ENCODE measurements around the gene CHKA.
A peak's percentile ranks its signal among the peaks of the same experiment; 100 is the strongest.

Gene CHKA

DNA sequence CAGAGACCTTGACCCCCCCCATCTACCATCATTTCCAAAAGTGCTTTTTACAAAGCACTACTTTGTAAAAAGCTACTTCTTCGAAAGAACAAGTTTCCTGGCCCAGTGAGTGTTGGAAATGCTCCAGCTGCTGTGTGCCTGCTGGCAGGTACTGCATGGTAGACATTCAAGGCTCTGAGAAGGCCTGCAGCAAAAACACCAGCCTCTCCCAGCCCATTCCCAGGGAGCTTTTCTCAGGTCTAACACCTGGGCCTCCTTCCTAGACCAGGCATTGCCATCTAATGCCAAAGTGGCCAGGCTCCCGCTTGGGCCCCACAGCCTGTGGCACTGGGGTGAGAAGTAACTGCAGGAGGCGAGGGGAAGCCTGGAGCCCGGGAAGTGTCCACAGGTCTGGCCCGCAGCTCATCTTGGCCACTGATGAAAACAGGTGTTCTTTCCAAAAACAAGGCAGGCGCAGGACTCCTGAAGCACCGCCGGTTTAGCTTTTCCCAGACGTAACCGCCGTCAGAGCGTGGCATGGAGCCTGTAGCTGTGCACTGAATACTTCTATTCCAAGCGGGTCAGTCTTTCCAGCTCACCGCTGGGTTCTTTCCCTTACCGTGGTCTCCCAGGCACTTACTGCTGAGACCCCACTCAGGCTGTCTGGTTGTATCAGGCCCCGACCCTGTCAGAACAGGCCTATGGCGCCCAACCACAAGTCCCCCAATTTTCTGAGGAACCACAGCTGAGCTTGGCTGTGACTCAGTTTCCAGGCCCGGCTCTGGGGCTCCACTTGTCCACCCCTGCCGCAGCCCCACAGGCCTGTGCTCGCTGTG lies 83.6 kb downstream of the CHKA start:
- Histone ChIP-seq H3K4me3 (ENCODE audit: low read depth, low read length) (no peak overlapping the region), H3K36me3 (ENCODE audit: control insufficient read depth, insufficient read depth, low read length) (peaks cover 30% of the 10 kb centered on the region), H3K4me1 (ENCODE audit: control insufficient read depth, insufficient read depth, low read length) (peaks cover 24% of the 10 kb centered on the region), H3K27me3 (ENCODE audit: control insufficient read depth, insufficient read depth, low read length) (no peaks in the 10 kb centered on the region), H3K9ac (ENCODE audit: low read length) (no peak overlapping the region), H3K9me3 (ENCODE audit: control insufficient read depth, insufficient read depth, low read depth, low read length) (no peaks in the 10 kb centered on the region), H3K27ac (ENCODE audit: low read depth, low read length) (no peak overlapping the region)

DNA sequence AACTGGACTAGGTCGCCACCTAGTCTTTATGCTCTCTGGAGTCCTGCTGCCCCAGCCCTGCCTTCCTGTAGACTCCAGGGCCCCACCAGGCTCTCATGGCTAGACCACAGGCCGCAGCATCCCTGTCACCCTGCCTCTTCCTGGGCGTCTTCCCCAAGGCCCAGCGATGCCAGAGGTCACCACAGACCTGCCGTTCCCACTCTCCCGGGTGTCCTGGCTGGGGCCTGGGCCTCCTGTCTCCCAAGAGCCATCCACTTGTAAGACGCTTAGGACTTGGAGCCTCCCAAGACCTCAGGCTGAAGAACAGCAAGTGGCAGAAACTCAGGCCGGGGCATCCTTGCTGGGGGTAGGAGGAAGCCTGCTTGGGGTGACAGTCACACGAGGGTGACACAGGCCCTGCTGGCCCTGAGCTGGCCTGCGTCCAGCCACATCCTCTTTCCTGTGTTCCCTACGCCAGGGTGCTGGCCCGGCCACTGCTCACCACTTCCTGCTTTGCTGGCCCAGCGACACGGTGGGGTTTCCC lies 84.4 kb downstream of the CHKA start:
- Histone ChIP-seq H3K9me3 (ENCODE audit: control insufficient read depth, insufficient read depth, low read depth, low read length) (no peaks in the 10 kb centered on the region), H3K27me3 (ENCODE audit: control insufficient read depth, insufficient read depth, low read length) (no peaks in the 10 kb centered on the region), H3K9ac (ENCODE audit: low read length) (no peak overlapping the region), H3K27ac (ENCODE audit: low read depth, low read length) (no peak overlapping the region), H3K4me1 (ENCODE audit: control insufficient read depth, insufficient read depth, low read length) (peaks cover 24% of the 10 kb centered on the region), H3K4me3 (ENCODE audit: low read depth, low read length) (no peak overlapping the region), H3K36me3 (ENCODE audit: control insufficient read depth, insufficient read depth, low read length) (peaks cover 38% of the 10 kb centered on the region)

DNA sequence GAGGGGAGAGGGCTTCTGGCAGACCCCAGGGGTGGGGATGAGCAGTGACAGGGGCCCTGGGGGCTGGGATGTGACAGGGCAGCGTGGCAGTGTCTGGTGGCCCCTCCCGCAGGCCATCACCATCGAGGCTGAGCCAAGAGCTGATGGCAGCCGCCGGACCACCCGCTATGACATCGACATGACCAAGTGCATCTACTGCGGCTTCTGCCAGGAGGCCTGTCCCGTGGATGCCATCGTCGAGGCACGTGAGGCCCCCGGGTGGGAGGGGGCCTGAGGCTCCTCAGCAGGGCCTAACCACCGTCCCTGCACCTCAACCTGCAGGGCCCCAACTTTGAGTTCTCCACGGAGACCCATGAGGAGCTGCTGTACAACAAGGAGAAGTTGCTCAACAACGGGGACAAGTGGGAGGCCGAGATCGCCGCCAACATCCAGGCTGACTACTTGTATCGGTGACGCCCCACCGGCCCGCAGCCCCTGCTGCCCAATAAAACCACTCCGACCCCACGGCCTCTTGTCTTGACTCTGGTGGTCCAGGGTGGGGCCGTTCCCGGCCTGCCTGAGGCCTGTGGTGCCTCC lies 85.0 kb downstream of the CHKA start:
- Histone ChIP-seq H3K9me3 (ENCODE audit: control insufficient read depth, insufficient read depth, low read depth, low read length) (no peaks in the 10 kb centered on the region), H3K4me1 (ENCODE audit: control insufficient read depth, insufficient read depth, low read length) (peaks cover 24% of the 10 kb centered on the region), H3K4me3 (ENCODE audit: low read depth, low read length) (no peak overlapping the region), H3K27me3 (ENCODE audit: control insufficient read depth, insufficient read depth, low read length) (no peaks in the 10 kb centered on the region), H3K36me3 (ENCODE audit: control insufficient read depth, insufficient read depth, low read length) (peaks cover 38% of the 10 kb centered on the region), H3K27ac (ENCODE audit: low read depth, low read length) (no peak overlapping the region), H3K9ac (ENCODE audit: low read length) (no peak overlapping the region)

DNA sequence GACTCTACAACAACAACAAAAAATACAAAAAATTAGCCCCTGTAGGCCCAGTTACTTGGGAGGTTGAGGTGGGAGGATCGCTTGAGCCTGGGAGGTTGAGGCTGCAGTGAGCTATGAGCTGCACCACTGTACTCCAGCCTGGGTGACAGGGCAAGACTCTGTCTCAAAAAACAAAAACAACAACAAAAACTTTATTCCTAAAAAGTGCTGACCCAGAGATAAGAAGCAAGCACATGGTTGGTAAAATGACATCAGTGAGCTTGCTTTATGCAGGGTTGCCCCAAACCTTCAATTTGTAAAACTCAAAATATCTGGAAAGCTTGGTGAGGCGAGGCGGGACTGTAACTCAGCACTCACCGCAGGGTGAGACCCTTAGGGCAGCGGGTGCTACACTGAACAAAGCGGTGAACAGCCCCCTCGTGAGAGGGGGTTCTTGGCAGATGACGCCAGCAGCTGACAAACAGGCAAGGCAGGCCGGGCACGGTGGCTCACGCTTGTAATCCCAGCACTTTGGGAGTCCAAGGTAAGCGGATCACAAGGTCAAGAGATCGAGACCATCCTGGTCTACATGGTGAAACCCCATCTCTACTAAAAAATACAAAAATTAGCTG lies 85.8 kb downstream of the CHKA start:
- Histone ChIP-seq H3K36me3 (ENCODE audit: control insufficient read depth, insufficient read depth, low read length) (peaks cover 38% of the 10 kb centered on the region), H3K27ac (ENCODE audit: low read depth, low read length) (no peak overlapping the region), H3K27me3 (ENCODE audit: control insufficient read depth, insufficient read depth, low read length) (no peaks in the 10 kb centered on the region), H3K4me3 (ENCODE audit: low read depth, low read length) (no peak overlapping the region), H3K9me3 (ENCODE audit: control insufficient read depth, insufficient read depth, low read depth, low read length) (no peaks in the 10 kb centered on the region), H3K4me1 (ENCODE audit: control insufficient read depth, insufficient read depth, low read length) (peaks cover 17% of the 10 kb centered on the region), H3K9ac (ENCODE audit: low read length) (no peak overlapping the region)

DNA sequence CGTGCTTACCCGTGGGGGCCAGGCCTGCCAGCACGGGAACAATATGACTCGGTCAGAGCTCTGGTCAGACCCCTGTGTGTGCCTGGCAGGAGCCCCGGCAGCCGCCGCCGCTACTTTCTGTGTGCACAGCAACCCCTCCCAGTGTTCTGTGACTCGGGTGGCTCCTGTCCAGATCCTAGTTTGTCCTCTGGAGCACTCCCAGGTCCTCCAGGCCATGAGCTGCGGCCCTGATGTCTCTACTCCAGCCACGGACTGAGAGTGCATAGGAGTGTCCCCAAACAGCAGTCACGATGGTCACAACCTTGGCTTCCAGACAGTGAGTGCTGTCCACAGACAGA lies 87.5 kb downstream of the CHKA start:
- no peak overlapping the region for H3K27ac ChIP-seq (ENCODE audit: low read depth, low read length)
- H3K4me3 ChIP-seq (ENCODE audit: low read depth, low read length) = no peak overlapping the region
- H3K4me1 ChIP-seq (ENCODE audit: control insufficient read depth, insufficient read depth, low read length) = peaks cover 19% of the 10 kb centered on the region
- H3K9me3 ChIP-seq (ENCODE audit: control insufficient read depth, insufficient read depth, low read depth, low read length) = no peaks in the 10 kb centered on the region
- no peak overlapping the region for H3K9ac ChIP-seq (ENCODE audit: low read length)
- peaks cover 38% of the 10 kb centered on the region for H3K36me3 ChIP-seq (ENCODE audit: control insufficient read depth, insufficient read depth, low read length)
- no peaks in the 10 kb centered on the region for H3K27me3 ChIP-seq (ENCODE audit: control insufficient read depth, insufficient read depth, low read length)

DNA sequence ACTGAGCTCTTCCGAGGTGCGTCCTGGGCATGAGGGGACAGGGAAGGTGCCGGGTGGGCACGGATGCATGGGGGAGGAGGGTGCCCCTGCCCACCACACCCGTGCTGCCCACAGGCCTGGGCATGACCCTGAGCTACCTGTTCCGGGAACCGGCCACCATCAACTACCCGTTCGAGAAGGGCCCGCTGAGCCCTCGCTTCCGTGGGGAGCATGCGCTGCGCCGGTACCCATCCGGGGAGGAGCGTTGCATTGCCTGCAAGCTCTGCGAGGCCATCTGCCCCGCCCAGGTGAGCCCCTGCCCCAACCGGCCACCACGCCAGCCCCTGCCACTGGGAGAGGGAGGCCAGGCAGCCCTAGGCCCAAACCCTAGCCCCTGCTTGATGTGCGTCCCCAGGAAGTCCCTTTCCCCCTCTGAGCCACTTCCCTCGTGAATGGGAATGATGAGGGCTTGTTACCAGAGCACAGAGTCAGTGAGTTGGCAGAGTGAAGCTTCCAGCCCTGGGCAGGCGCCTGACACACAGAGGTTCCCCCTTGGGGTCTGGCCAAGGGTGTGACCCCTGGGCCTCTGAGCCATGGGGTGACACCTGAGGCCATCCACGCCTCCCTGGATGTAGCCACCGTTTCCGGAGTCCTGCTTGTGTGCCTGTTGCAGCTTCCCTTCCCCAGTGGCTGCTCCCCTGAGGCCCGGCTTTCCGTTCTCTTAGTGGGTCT lies 88.0 kb downstream of the CHKA start:
- H3K4me3 ChIP-seq (ENCODE audit: low read depth, low read length) = no peak overlapping the region
- H3K36me3 ChIP-seq (ENCODE audit: control insufficient read depth, insufficient read depth, low read length) = peaks cover 38% of the 10 kb centered on the region
- H3K4me1 ChIP-seq (ENCODE audit: control insufficient read depth, insufficient read depth, low read length) = peaks cover 15% of the 10 kb centered on the region
- H3K9me3 ChIP-seq (ENCODE audit: control insufficient read depth, insufficient read depth, low read depth, low read length) = no peaks in the 10 kb centered on the region
- H3K9ac ChIP-seq (ENCODE audit: low read length) = no peak overlapping the region
- H3K27me3 ChIP-seq (ENCODE audit: control insufficient read depth, insufficient read depth, low read length) = no peaks in the 10 kb centered on the region
- H3K27ac ChIP-seq (ENCODE audit: low read depth, low read length) = no peak overlapping the region

DNA sequence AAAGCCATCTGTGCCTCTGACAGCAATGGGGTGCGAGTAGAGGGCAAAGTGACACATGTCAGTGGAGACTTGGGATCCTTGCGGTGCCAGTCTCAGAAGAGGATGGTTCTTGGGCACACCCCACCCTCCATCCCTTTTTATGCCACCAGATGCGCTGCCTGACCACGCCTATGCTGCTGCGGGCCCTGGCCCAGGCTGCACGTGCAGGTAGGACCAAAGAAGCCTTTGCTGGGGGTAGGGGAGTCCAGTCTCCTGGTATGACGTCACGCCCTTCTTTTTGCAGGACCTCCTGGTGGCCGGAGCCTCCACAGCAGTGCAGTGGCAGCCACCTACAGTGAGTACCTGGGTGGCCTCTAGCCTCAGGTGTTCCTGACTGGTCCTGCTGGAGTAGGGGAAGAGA lies 89.2 kb downstream of the CHKA start:
- Histone ChIP-seq H3K36me3 (ENCODE audit: control insufficient read depth, insufficient read depth, low read length) (peaks cover 38% of the 10 kb centered on the region), H3K9me3 (ENCODE audit: control insufficient read depth, insufficient read depth, low read depth, low read length) (no peaks in the 10 kb centered on the region), H3K4me3 (ENCODE audit: low read depth, low read length) (0 out of 2 replicates have a peak overlapping the region, but pooled peaks have one; percentile 95), H3K4me1 (ENCODE audit: control insufficient read depth, insufficient read depth, low read length) (peaks cover 13% of the 10 kb centered on the region; the same call in 1 of the 2 replicates), H3K27ac (ENCODE audit: low read depth, low read length) (no peak overlapping the region), H3K27me3 (ENCODE audit: control insufficient read depth, insufficient read depth, low read length) (no peaks in the 10 kb centered on the region), H3K9ac (ENCODE audit: low read length) (no peak overlapping the region)

DNA sequence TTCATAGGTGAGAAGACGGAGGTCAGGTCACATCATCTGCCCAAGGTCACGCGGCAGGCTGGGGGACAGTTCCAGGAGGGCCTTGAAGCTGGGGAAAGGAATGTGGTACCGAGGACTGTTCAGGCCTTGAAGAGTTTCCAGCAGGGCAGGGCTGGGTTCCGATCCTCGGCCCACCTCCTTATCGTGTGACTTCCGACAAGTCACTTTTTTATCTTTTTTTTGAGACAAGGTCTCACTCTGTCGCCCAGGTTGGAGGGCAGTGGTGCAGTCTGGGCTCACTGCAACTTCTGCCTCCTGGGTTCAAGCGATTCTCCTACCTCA lies 90.1 kb downstream of the CHKA start:
- Histone ChIP-seq H3K4me1 (ENCODE audit: control insufficient read depth, insufficient read depth, low read length) (peaks cover 13% of the 10 kb centered on the region; the same call in 1 of the 2 replicates), H3K27ac (ENCODE audit: low read depth, low read length) (peak overlapping the region; percentile 64), H3K4me3 (ENCODE audit: low read depth, low read length) (peak overlapping the region; percentile 95), H3K9me3 (ENCODE audit: control insufficient read depth, insufficient read depth, low read depth, low read length) (no peaks in the 10 kb centered on the region), H3K27me3 (ENCODE audit: control insufficient read depth, insufficient read depth, low read length) (no peaks in the 10 kb centered on the region), H3K9ac (ENCODE audit: low read length) (peak overlapping the region; percentile 94), H3K36me3 (ENCODE audit: control insufficient read depth, insufficient read depth, low read length) (peaks cover 33% of the 10 kb centered on the region)

DNA sequence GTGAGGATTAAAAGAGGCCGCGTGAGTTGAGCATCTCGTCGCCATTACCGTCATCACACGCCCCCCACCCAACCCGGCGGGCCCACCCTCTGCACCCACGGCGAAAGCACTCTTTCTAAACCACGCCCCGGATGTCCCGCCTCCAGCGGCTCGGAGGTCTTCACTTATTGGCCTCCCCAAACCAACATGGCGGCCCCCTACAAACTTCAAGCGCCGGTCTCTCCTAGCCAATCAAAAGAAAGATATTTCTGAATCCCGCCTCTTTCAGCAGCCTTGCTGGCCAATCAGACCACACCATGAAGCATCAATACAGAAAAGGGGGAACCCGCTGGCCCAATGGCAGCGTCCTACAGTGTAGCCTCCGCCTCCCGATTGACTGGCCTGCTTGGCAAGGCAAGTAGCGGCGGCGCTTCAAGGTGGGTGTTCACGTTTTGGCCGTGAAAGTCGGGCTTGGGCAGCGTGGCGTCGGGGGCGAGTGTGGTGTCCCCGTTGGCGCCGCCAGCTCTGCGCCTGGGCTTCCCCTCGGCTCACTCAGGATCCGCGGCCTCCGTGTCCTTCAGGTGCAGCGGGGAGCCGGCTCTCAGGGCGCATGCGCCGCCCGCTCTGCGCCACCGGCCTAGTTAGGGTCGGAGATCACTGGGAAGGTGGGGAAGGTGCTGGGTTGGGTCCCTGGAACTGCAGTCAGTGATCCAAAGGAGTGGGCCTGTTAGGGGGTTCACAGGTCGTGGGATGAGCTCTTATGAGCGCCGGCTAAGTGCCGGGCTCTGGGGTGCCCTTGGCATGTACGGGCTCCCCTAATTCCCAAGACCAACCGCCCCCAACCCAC lies 90.7 kb downstream of the CHKA start, which contains the start of gene NDUFS8:
Gene NDUFS8 (plus strand): TSS at position 364 of the 826 bp plus-strand sequence. CDS start 1,471 bp downstream, outside the sequence.
- H3K27me3 ChIP-seq (ENCODE audit: control insufficient read depth, insufficient read depth, low read length) = no peaks in the 10 kb centered on the region
- H3K27ac ChIP-seq (ENCODE audit: low read depth, low read length) = peak within 1 kb of the TSS; percentile 64
- peaks cover 13% of the 10 kb centered on the region; the same call in 1 of the 2 replicates for H3K4me1 ChIP-seq (ENCODE audit: control insufficient read depth, insufficient read depth, low read length)
- no peaks in the 10 kb centered on the region for H3K9me3 ChIP-seq (ENCODE audit: control insufficient read depth, insufficient read depth, low read depth, low read length)
- H3K9ac ChIP-seq (ENCODE audit: low read length) = peak within 1 kb of the TSS; percentile 94
- H3K36me3 ChIP-seq (ENCODE audit: control insufficient read depth, insufficient read depth, low read length) = peaks cover 34% of the 10 kb centered on the region
- H3K4me3 ChIP-seq (ENCODE audit: low read depth, low read length) = peak within 1 kb of the TSS; percentile 95

DNA sequence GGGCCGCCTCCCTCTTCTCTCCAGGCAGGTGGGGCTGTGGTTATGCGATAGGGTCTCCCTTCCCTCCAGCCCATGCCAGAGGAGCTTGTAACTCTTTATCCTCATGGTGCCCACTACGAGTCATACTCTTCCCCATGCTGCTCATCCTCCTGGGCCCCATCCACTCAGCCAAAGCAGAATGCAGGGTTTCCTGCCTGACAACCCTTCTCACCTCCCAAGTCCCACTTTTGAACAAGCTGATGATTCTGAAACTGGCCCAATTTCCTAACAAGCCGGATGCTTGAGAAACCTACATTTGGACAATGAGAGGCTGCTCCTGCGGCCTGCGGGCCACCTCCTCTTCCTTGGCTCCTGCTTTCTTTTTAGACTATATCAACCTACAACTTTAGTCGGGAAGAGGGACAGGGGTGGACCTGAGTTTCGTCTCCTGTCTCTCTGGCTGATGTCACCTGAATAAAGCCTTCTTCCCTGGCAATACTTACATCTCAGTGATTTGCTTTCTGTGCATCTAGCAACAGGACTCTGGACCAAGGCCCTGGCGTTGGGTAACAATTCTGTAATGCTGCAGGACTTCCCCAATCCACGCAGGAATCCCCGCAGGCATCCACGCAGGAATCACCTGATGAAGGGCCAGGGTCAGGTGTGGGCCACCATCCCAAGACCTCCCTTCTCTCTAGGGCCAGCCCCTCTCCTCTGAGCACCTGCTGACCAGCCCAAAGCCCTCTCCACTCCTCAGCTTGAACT lies 92.2 kb downstream of the CHKA start:
- Histone ChIP-seq H3K36me3 (ENCODE audit: control insufficient read depth, insufficient read depth, low read length) (peaks cover 25% of the 10 kb centered on the region), H3K27me3 (ENCODE audit: control insufficient read depth, insufficient read depth, low read length) (no peaks in the 10 kb centered on the region), H3K9me3 (ENCODE audit: control insufficient read depth, insufficient read depth, low read depth, low read length) (no peaks in the 10 kb centered on the region), H3K4me1 (ENCODE audit: control insufficient read depth, insufficient read depth, low read length) (peaks cover 13% of the 10 kb centered on the region; the same call in 1 of the 2 replicates), H3K27ac (ENCODE audit: low read depth, low read length) (no peak overlapping the region), H3K4me3 (ENCODE audit: low read depth, low read length) (peak overlapping the region; percentile 95), H3K9ac (ENCODE audit: low read length) (no peak overlapping the region)

All from HUES6 (cell line).